Lung (tissue), 12 donors: ENCODE measurements around the gene AOAH. TPM values are rescaled to one million over a fixed set of nuclear protein-coding genes. Genes with fewer than 3 reads are reported as not detected.

ENCODE experiments used
- ATAC-seq: fragments of 200-7000 bp; cut with Tn5 transposase; one replicate; pipeline ENCODE4 v1.9.1; 2020; ENCODE audit warnings: moderate number of reproducible peaks; ENCODE audit not compliant: insufficient read depth, low FRiP score
- DNase-seq, 3 donors: peaks; one replicate each; pipeline ENCODE4 v3.0.0-alpha.2; 2013 to 2017
- H3K27ac ChIP-seq, 2 donors: one replicate each; pipeline ENCODE4 v1.5.1; 2013; ENCODE audit warnings: mild to moderate bottlenecking in 2 of 2, moderate library complexity in 2 of 2, control low read depth in 1 of 2, inconsistent platforms in 1 of 2, low read depth in 1 of 2, low read length in 1 of 2
- H3K27me3 ChIP-seq, 3 donors: one replicate each; pipeline ENCODE4 v1.5.1; 2013; ENCODE audit warnings: low read length in 2 of 3; ENCODE audit not compliant: control insufficient read depth in 3 of 3, insufficient read depth in 3 of 3
- H3K36me3 ChIP-seq, 4 donors: one replicate each; pipeline ENCODE4 v1.5.1; 2013; ENCODE audit warnings: low read length in 4 of 4, mild to moderate bottlenecking in 1 of 4, moderate library complexity in 1 of 4; ENCODE audit not compliant: control insufficient read depth in 4 of 4, insufficient read depth in 4 of 4
- H3K4me1 ChIP-seq, 5 donors: one replicate each; pipeline ENCODE4 v1.5.1; 2013; ENCODE audit warnings: low read length in 5 of 5, mild to moderate bottlenecking in 2 of 5, moderate library complexity in 1 of 5; ENCODE audit not compliant: control insufficient read depth in 5 of 5, insufficient read depth in 5 of 5
- H3K4me3 ChIP-seq: one replicate; pipeline ENCODE4 v1.5.1; 2013; ENCODE audit warnings: mild to moderate bottlenecking, control low read depth, moderate library complexity
- H3K9ac ChIP-seq, 2 donors: one replicate each; pipeline ENCODE4 v1.5.1; 2013; ENCODE audit warnings: low read length in 2 of 2, control low read depth in 1 of 2; ENCODE audit not compliant: insufficient read depth in 1 of 2
- H3K9me3 ChIP-seq, 4 donors: one replicate each; pipeline ENCODE4 v1.5.1; 2013; ENCODE audit warnings: low read length in 3 of 4, mild to moderate bottlenecking in 1 of 4, moderate library complexity in 1 of 4; ENCODE audit not compliant: control insufficient read depth in 4 of 4, insufficient read depth in 3 of 4
- WGBS, 2 donors: extraction: QIAGEN DNeasy Blood & Tissue Kit; methylation state at CpG; one replicate each; pipeline ENCODE4 v1.1.7; 2013; 5-methylcytosine and 5-hydroxymethylcytosine counted together
- polyA plus RNA-seq, 2 donors: library from polyadenylated mRNA; stranded (reverse); fragments of 200-250 nt; gene quantifications; one replicate each; pipeline ENCODE4 v1.2.1, GENCODE V29; 2013
- total RNA-seq, 2 donors: library from RNA; depleted of rRNA in 1 of 2; stranded (reverse); fragments of >200 nt in 1 of 2; gene quantifications; one replicate each; pipeline ENCODE4 v1.2.1, GENCODE V29; 2014 to 2021
- TF ChIP-seq, protein P1 (sequence below): IDR thresholded peaks from 2 replicates; pipeline ENCODE4 v1.5.1; 2012; ENCODE audit warnings: mild to moderate bottlenecking; ENCODE audit errors: control extremely low read depth, extremely low read depth
- donor health status: control.
- donor health status: control.
- donor health status: Bipolar disorder and iron deficiency.
- donor health status: healthy.
- donor health status: DM: yes; HTN: yes; CAD: no.

The AOAH gene
- total and polyA plus RNA-seq, 4 donors = 4.7 to 36.4 (median 29.0) TPM

GRCh38 chr7:36640682-36641081 is 83.6 kb downstream of the AOAH start:
- DNase-seq = no peak
- no peak overlapping the region for H3K9ac ChIP-seq
- no peak overlapping the region for H3K4me3 ChIP-seq
- ATAC-seq = no peak
- 77 to 86% methylated on average over 4 of the region's 4 CpGs for WGBS, 2 donors
- no peaks in the 10 kb centered on the region for H3K36me3 ChIP-seq
- no peaks in the 10 kb centered on the region for H3K27me3 ChIP-seq
- TF ChIP-seq, protein P1, sequence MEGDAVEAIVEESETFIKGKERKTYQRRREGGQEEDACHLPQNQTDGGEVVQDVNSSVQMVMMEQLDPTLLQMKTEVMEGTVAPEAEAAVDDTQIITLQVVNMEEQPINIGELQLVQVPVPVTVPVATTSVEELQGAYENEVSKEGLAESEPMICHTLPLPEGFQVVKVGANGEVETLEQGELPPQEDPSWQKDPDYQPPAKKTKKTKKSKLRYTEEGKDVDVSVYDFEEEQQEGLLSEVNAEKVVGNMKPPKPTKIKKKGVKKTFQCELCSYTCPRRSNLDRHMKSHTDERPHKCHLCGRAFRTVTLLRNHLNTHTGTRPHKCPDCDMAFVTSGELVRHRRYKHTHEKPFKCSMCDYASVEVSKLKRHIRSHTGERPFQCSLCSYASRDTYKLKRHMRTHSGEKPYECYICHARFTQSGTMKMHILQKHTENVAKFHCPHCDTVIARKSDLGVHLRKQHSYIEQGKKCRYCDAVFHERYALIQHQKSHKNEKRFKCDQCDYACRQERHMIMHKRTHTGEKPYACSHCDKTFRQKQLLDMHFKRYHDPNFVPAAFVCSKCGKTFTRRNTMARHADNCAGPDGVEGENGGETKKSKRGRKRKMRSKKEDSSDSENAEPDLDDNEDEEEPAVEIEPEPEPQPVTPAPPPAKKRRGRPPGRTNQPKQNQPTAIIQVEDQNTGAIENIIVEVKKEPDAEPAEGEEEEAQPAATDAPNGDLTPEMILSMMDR = no peak
- H3K27ac ChIP-seq = no peak overlapping the region
- peaks cover 0 to 3% (median 0%) of the 10 kb centered on the region in 5 donors for H3K4me1 ChIP-seq
- no peaks in the 10 kb centered on the region for H3K9me3 ChIP-seq

- ATAC-seq (no peak), DNase-seq (no peak)
- WGBS, 2 donors = 28 to 43% methylated on average over 8 of the region's 8 CpGs
- Histone ChIP-seq H3K36me3 (no peaks in the 10 kb centered on the region), H3K4me1 (peaks cover 0 to 4% (median 0%) of the 10 kb centered on the region in 5 donors), H3K9ac (no peak overlapping the region), H3K27ac (peak overlapping the region in 1 of 2 donors; percentile 3), H3K27me3 (no peaks in the 10 kb centered on the region), H3K9me3 (no peaks in the 10 kb centered on the region), H3K4me3 (no peak overlapping the region)
- TF ChIP-seq, protein P1 = no peak
Measured at GRCh38 chr7:36639826-36640225, 84.5 kb downstream of the AOAH start.

DNA sequence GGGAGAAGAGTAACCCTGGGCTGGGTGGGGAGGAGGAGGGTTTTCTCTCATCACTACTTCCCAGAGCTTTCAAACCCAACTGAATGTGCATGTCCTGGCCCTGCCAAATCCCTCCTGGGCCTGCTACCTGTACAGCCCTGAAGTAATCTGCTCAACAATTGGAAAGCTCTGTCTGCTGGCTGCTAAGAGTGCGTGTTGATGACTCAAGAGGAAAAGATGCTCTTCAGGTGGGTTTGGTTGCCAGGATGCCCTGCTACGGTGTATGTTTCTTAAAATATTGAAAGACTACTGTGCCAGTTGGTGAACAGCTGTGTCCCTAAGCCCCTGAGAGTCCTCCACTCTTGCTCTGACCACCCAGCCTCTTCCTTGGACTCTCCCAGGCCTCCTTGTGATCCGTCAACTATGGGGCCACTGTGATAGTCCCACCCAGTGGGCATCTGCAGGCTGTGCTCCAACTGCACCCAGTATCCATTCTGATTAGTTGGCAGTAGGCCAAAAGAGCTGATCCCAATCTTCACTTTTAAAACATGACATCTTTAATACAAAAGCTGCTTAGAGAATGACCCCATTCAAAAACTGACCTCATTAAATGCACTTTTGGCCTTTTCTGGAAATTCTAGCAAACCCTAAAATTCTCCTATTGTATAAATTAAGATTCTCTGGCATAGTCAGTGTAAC is 85.6 kb downstream of the AOAH start:
- H3K27ac ChIP-seq = no peak overlapping the region
- H3K36me3 ChIP-seq = no peaks in the 10 kb centered on the region
- H3K9ac ChIP-seq = no peak overlapping the region
- TF ChIP-seq, protein P1 = no peak
- DNase-seq (no peak), ATAC-seq (no peak)
- H3K27me3 ChIP-seq = no peaks in the 10 kb centered on the region
- WGBS, 2 donors = 86 to 94% methylated on average over 3 of the region's 3 CpGs
- peaks cover 0 to 7% (median 0%) of the 10 kb centered on the region in 5 donors for H3K4me1 ChIP-seq
- H3K9me3 ChIP-seq = no peaks in the 10 kb centered on the region
- H3K4me3 ChIP-seq = no peak overlapping the region

- ATAC-seq (no peak), DNase-seq (no peak)
- no peak overlapping the region for H3K9ac ChIP-seq
- TF ChIP-seq, protein P1 = no peak
- H3K9me3 ChIP-seq = no peaks in the 10 kb centered on the region
- no peaks in the 10 kb centered on the region for H3K36me3 ChIP-seq
- H3K27ac ChIP-seq = no peak overlapping the region
- 94 to 96% methylated on average over 5 of the region's 5 CpGs for WGBS, 2 donors
- peaks cover 0 to 7% (median 0%) of the 10 kb centered on the region in 5 donors for H3K4me1 ChIP-seq
- H3K27me3 ChIP-seq = no peaks in the 10 kb centered on the region
- no peak overlapping the region for H3K4me3 ChIP-seq
Measured at GRCh38 chr7:36638140-36638539, 86.2 kb downstream of the AOAH start.
